Measurements from ENCODE around the gene FBXW5. TPM values are rescaled to one million over a fixed set of nuclear protein-coding genes. Genes with fewer than 3 reads are reported as not detected.

Gene FBXW5
- total RNA-seq, 4 donors from 2014 or later = 294 to 820 (median 446) TPM

GRCh38 chr9:136946228-136947027 lies 1.9 kb upstream of the FBXW5 start:
- H3K27ac ChIP-seq = no peak overlapping the region
- DNase-seq = no peak
- 87% methylated on average over 25 of the region's 27 CpGs; no CpG with 5 or more reads in 1 of the 2 donors for WGBS, 2 donors (ENCODE audit: low coverage in 1 of 2)
- H3K36me3 ChIP-seq = peaks cover 0 to 12% (median 9%) of the 10 kb centered on the region in 4 donors
- H3K27me3 ChIP-seq = no peaks in the 10 kb centered on the region
- peaks cover 10 to 47% (median 33%) of the 10 kb centered on the region in 4 donors for H3K4me1 ChIP-seq
- in situ Hi-C loops (cut with MboI; ENCODE audit: low pct_ligation_motif_present in 1 of 4, low pct_unique_long_range_greater_than_20kb in 1 of 4, low sequenced_read_pairs in 3 of 4) (no loop called here), intact Hi-C loops (cut with DNase I; ENCODE audit: low total_unique reads) (loop anchor here (5.0 to 10.0 kb wide), 2 partner anchors 82 to 86 kb away; partner anchors contain the start of genes EDF1 and FUT7)
- no peaks in the 10 kb centered on the region for H3K9me3 ChIP-seq
- no peak for TF ChIP-seq CTCF (IDR thresholded peaks at IDR 0.05)
- TF ChIP-seq POLR2AphosphoS5 (IDR thresholded peaks at IDR 0.05) = no peak
- H3K4me3 ChIP-seq = no peak overlapping the region

- peak overlapping the region in 1 of 4 donors; percentile 96 for H3K27ac ChIP-seq
- DNase-seq = no peak
- TF ChIP-seq CTCF (IDR thresholded peaks at IDR 0.05) (no peak), POLR2AphosphoS5 (IDR thresholded peaks at IDR 0.05) (no peak), POLR2A (IDR thresholded peaks at IDR 0.05) (no peak), EP300 (IDR thresholded peaks at IDR 0.05; ENCODE audit: low read depth) (no peak)
- in situ Hi-C loops (cut with MboI; ENCODE audit: low pct_ligation_motif_present in 1 of 4, low pct_unique_long_range_greater_than_20kb in 1 of 4, low sequenced_read_pairs in 3 of 4) (no loop called here), intact Hi-C loops (cut with DNase I; ENCODE audit: low total_unique reads) (loop anchor here (5.0 to 10.0 kb wide), 2 partner anchors 81 to 87 kb away; partner anchors contain the start of genes EDF1 and FUT7)
- H3K36me3 ChIP-seq = peaks cover 0 to 20% (median 11%) of the 10 kb centered on the region in 4 donors
- no peaks in the 10 kb centered on the region for H3K9me3 ChIP-seq
- H3K27me3 ChIP-seq = no peaks in the 10 kb centered on the region
- H3K4me1 ChIP-seq = peaks cover 10 to 42% (median 28%) of the 10 kb centered on the region in 4 donors
- WGBS, 2 donors (ENCODE audit: low coverage in 1 of 2) = 80 to 85% methylated on average over 1 to 29 of the region's 30 CpGs
- H3K4me3 ChIP-seq = no peak overlapping the region
Observed at GRCh38 chr9:136945333-136946227, 1.0 kb upstream of the FBXW5 start.

GRCh38 chr9:136944212-136944518 lies 373 bp downstream of the FBXW5 start:
- Histone ChIP-seq H3K9me3 (no peaks in the 10 kb centered on the region), H3K4me1 (peaks cover 7 to 33% (median 19%) of the 10 kb centered on the region in 4 donors), H3K4me3 (peak overlapping the region; percentile 36 to 97 (median 79)), H3K27me3 (no peaks in the 10 kb centered on the region), H3K36me3 (peaks cover 0 to 26% (median 14%) of the 10 kb centered on the region in 4 donors), H3K27ac (peak overlapping the region; percentile 90 to 96 (median 92))
- in situ Hi-C loops (cut with MboI; ENCODE audit: low pct_ligation_motif_present in 1 of 4, low pct_unique_long_range_greater_than_20kb in 1 of 4, low sequenced_read_pairs in 3 of 4) (no loop called here), intact Hi-C loops (cut with DNase I; ENCODE audit: low total_unique reads) (loop anchor here (10.0 kb wide), 1 partner anchor 79 kb away; the partner anchor contains the start of gene EDF1)
- no peak for DNase-seq
- TF ChIP-seq EP300 (IDR thresholded peaks at IDR 0.05; ENCODE audit: low read depth) (no peak), POLR2AphosphoS5 (IDR thresholded peaks at IDR 0.05) (no peak), POLR2A (IDR thresholded peaks at IDR 0.05) (peak; percentile 7)
- 0% methylated on average over 35 of the region's 45 CpGs; no CpG with 5 or more reads in 1 of the 2 donors for WGBS, 2 donors (ENCODE audit: low coverage in 1 of 2)

GRCh38 chr9:136943291-136944211 lies 987 bp downstream of the FBXW5 start:
- Histone ChIP-seq H3K27ac (peak overlapping the region; percentile 90 to 96 (median 92)), H3K9me3 (no peaks in the 10 kb centered on the region), H3K4me1 (peaks cover 7 to 27% (median 14%) of the 10 kb centered on the region in 4 donors), H3K27me3 (no peaks in the 10 kb centered on the region), H3K36me3 (peaks cover 0 to 26% (median 14%) of the 10 kb centered on the region in 4 donors), H3K4me3 (peak overlapping the region; percentile 36 to 97 (median 79))
- in situ Hi-C loops (cut with MboI; ENCODE audit: low pct_ligation_motif_present in 1 of 4, low pct_unique_long_range_greater_than_20kb in 1 of 4, low sequenced_read_pairs in 3 of 4) (no loop called here), intact Hi-C loops (cut with DNase I; ENCODE audit: low total_unique reads) (loop anchor here (10.0 kb wide), 1 partner anchor 79 kb away; the partner anchor contains the start of gene EDF1)
- peak; percentile 43 for DNase-seq
- no peak for TF ChIP-seq EP300 (IDR thresholded peaks at IDR 0.05; ENCODE audit: low read depth)
- TF ChIP-seq POLR2A (IDR thresholded peaks at IDR 0.05) = peak; percentile 2
- 11% methylated on average over 26 of the region's 61 CpGs; no CpG with 5 or more reads in 1 of the 2 donors for WGBS, 2 donors (ENCODE audit: low coverage in 1 of 2)

Data from transverse colon (tissue), 4 donors.